ES-I3 (cell line): ENCODE measurements around the gene ATG7.
"Not testable (repeated sequence)": the region's sequence is repeated elsewhere in the genome, so short reads cannot be mapped to it uniquely, and the experiment has no call there.

Experiments used
- H3K36me3 ChIP-seq: 2 replicates; pipeline ENCODE4 v1.6.1; 2013; ENCODE audit warnings: mild to moderate bottlenecking, low read length, control low read depth, moderate library complexity; ENCODE audit not compliant: insufficient read depth
- H3K4me1 ChIP-seq: 2 replicates; pipeline ENCODE4 v1.6.1; 2013; ENCODE audit warnings: mild to moderate bottlenecking, control low read depth, low read length; ENCODE audit not compliant: insufficient read depth
- H3K9ac ChIP-seq: 2 replicates; pipeline ENCODE4 v1.6.1; 2013; ENCODE audit warnings: low read depth, mild to moderate bottlenecking, low read length, moderate library complexity
- H3K9me3 ChIP-seq: 2 replicates; pipeline ENCODE4 v1.6.1; 2013; ENCODE audit warnings: mild to moderate bottlenecking, low read length, moderate library complexity; ENCODE audit not compliant: control insufficient read depth, insufficient read depth

ATG7 gene

DNA sequence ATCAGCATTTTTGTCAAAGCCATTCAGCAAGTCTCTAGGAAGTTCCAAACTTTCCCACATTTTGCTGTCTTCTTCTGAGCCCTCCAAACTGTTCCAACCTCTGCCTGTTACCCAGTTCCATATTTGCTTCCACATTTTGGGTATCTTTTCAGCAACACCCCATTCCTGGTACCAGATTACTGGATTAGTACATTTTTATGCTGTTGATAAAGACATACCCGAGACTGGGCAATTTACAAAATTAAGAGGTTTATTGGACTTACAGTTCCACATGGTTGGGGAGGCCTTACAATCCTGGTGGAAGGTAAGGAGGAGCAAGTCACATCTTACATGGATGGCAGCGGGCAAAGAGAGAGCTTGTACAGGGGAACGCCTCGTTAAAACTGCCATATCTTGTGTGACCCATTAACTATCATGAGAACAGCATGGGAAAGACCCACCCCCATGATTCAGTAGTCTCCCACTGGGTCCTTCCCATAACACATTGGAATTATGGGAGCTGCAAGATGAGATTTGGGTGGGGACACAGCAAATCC lies 136.2 kb downstream of the ATG7 start:
- H3K9ac ChIP-seq, H3K4me1 ChIP-seq, H3K36me3 ChIP-seq: not testable (repeated sequence)
- H3K9me3 ChIP-seq = peaks cover 14% of the 10 kb centered on the region

DNA sequence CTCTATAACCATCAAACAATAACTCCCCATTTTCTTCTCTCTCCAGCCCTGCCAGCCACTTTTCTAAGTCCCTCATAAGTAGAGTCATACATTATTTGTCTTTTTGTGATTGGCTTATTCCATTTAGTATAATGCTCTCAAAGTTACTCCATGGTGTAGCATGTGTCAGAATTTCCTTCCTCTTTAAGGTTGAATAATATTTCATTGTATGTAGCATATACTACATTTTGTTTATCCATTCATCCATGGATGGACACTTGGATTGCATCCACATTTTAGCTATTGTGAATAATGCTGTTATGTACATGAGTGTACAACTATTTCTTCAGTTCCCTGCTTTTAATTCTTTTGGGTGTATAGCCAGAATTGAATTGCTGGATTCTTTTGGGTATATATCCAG lies 138.4 kb downstream of the ATG7 start:
- H3K4me1 ChIP-seq = no peaks in the 10 kb centered on the region
- H3K36me3 ChIP-seq = no peaks in the 10 kb centered on the region
- H3K9ac ChIP-seq = no peak overlapping the region
- H3K9me3 ChIP-seq = peaks cover 9% of the 10 kb centered on the region

DNA sequence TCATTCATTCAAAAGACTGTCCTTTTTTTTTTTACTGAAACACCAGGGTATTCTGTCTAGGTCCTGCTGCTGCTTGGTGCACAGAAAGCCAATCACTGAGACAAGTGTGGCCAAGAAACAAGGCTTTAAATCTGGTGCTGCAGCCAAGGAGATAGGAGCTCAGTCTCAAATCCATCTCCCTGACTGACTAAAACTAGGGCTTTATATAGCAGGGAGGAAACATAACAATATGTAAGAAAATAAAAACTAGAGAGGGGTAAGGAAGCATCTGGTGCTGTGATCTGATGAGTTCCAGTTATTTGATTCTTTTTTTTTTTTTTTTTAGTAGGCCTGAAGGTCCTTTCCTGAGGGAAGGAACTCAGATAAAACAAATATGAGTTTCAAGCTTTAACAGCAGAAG lies 139.8 kb downstream of the ATG7 start:
- Histone ChIP-seq H3K9me3 (peaks cover 6% of the 10 kb centered on the region), H3K9ac (no peak overlapping the region), H3K4me1 (no peaks in the 10 kb centered on the region), H3K36me3 (no peaks in the 10 kb centered on the region)

DNA sequence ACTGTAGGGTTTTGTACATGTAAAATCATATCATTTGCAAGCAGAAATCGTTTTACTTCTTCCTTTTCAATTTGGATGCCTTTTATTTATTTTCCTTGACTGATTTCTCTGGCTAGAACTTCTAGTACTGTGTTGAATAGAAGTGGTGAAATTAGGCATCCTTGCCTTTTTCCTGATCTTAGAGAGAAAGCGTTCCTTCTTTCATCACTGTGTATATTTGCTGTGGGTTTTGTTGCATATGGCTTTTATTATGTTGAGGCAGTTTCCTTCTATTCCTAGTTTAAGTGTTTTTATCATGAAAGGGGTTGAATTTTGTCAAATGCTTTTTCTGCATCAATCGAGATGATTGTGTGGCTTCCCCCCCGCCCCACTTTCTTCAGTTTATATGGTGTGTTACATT lies 140.9 kb downstream of the ATG7 start:
- Histone ChIP-seq H3K9ac (no peak overlapping the region), H3K36me3 (no peaks in the 10 kb centered on the region), H3K4me1 (no peaks in the 10 kb centered on the region), H3K9me3 (peaks cover 6% of the 10 kb centered on the region)

DNA sequence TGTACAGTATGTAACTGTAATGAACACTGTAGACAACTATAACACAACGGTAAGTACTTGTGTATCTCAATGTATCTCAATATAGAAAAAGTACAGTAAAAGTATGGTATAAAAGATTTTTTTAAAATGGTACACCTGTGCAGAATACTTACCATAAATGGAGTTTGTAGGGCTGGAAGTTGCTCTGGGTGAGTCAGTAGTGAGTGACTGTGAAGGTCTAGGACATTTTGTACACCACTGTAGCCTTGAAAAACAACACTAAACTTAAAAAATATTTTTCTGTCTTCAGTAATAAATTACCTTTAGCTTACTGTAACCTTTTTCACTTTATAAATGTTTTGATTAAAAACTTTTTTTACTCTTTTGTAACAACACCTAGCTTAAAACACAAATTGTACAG lies 142.9 kb downstream of the ATG7 start:
- Histone ChIP-seq H3K9ac (no peak overlapping the region), H3K9me3 (no peaks in the 10 kb centered on the region), H3K36me3 (no peaks in the 10 kb centered on the region), H3K4me1 (no peaks in the 10 kb centered on the region)

DNA sequence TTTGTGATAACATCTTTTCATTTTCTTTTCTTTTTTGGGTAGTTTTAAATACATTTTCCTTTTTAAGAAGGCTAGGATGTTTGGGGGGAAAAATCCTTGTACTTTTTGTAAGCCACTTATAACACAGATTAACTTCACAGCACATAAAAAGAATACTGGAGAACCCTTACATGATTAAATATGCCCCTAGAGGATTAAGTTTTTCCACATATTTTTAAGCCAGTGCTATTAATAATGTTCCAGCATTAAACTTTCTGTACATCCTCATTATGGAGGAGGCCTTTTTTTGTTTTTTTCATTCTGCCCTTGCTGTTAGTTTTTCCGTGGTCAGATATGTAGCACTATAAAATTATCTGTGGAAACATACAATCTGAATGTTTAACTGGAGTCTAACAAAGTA lies 147.9 kb downstream of the ATG7 start:
- Histone ChIP-seq H3K4me1 (no peaks in the 10 kb centered on the region), H3K9ac (no peak overlapping the region), H3K9me3 (no peaks in the 10 kb centered on the region), H3K36me3 (no peaks in the 10 kb centered on the region)

DNA sequence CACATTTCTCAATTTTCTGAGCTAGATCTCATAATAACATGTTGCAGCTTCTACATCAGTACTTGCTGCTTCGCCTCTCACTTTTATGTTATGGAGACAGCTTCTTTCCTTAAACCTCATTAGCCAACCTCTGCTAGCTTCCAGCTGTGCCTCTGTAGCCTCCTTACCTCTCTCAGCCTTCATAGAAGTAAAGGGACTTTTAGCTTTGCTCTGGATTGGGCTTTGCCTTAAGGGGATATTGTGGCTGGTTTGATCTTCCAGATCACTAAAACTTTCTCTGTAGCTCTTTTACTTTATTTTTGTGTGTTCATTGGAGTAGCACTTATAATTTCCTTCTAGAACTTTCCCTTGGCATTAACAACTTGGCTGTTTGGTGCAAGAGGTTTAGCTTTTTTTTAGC lies 150.1 kb downstream of the ATG7 start:
- Histone ChIP-seq H3K9ac (no peak overlapping the region), H3K36me3 (no peaks in the 10 kb centered on the region), H3K4me1 (no peaks in the 10 kb centered on the region), H3K9me3 (no peaks in the 10 kb centered on the region)

DNA sequence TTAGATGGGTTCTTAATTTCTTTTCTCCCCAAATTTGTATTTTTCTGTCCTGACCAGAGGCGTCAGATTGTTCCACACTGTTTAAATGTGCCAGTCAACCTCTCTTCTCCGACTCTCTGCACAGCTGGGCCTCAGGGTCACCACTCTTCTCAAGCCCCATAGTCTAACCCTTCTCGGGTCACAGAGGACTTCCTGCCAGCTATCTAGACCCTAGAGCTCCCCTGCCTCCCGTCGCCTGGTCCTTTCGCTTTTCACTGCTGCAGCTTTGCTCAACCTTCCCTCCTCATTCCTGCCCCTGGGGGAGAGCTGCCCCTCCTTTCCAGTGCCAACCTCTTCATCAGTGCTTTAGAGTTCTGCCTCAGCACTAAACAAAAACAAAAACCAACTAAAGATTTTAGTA lies 151.7 kb downstream of the ATG7 start:
- Histone ChIP-seq H3K9me3 (no peaks in the 10 kb centered on the region), H3K36me3 (no peaks in the 10 kb centered on the region), H3K4me1 (no peaks in the 10 kb centered on the region), H3K9ac (no peak overlapping the region)

DNA sequence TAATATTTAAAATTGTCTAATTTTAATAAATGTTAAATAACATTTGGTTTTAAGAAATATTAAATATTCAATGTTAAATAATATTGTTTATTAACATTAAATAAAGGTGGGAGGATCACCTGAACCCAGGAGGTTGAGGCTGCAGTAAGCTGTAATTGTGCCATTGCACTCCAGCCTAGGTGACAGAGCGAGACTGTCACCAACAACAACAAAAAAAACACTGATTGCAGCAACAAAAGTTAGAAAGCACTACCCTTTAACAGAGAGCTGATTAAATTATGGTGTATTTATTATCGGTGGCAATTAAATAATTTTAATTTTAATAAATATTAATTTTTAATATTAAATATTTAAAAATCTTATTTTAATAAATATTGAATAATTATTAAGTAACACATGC lies 152.1 kb downstream of the ATG7 start:
- Histone ChIP-seq H3K4me1 (no peaks in the 10 kb centered on the region), H3K9ac (no peak overlapping the region), H3K9me3 (no peaks in the 10 kb centered on the region), H3K36me3 (no peaks in the 10 kb centered on the region)

DNA sequence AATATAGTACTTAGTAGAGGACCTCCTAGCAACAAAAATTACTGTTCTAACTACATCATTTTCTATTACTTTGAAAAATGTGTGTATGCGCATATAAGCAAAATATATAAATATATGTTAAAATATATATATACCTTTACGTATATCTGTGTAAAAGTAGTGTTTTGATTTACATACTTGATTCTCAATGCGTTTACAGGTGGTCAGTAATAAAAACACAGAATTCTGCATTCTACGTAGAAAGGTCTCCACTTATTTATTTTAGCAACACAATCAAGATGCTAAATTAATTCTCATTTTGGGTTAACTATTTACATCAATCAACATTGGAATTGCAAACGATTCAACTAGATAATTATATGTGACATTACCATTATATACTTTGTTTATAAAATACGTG lies 158.0 kb downstream of the ATG7 start:
- H3K9me3 ChIP-seq = no peaks in the 10 kb centered on the region
- H3K4me1 ChIP-seq = no peaks in the 10 kb centered on the region
- H3K36me3 ChIP-seq = no peaks in the 10 kb centered on the region
- H3K9ac ChIP-seq = no peak overlapping the region

DNA sequence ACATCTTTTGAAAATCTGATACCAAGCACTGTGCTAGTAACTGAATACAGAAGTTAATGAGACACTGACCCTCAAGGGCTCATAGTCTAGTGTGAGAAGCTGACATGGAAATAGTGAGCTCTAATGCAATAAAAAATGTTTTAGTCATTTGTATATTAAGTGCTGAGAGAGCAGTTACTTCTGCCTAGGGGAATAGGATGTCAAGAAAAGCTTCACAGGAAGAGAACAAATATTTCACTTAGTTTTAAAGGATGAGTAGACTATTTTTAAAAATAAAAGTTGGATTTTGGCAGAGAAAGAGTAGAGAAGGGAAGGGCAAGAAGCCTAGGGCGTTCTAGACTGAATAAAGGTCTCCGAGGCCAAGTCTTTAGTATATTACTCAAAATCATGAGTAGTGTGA lies 158.4 kb downstream of the ATG7 start:
- Histone ChIP-seq H3K4me1 (no peaks in the 10 kb centered on the region), H3K9ac (no peak overlapping the region), H3K9me3 (no peaks in the 10 kb centered on the region), H3K36me3 (no peaks in the 10 kb centered on the region)

DNA sequence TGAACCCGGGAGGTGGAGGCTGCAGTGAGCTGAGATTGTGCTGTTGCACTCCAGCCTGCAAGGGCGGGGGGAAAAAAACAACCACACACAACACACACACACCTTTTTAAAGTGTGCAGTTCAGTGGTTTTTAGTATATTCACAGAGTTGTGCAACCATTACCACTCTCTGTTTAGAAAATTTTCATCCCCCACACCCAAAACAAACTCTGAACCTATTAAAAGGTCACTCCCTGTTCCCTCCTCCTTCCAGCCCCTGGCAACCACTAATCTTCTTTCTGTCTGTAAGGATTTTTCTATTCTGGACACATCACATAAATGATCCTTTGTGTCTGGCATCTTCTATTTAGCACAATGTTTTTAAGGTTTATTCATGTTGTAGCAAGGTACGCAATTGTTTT lies 159.1 kb downstream of the ATG7 start:
- H3K9ac ChIP-seq = no peak overlapping the region

DNA sequence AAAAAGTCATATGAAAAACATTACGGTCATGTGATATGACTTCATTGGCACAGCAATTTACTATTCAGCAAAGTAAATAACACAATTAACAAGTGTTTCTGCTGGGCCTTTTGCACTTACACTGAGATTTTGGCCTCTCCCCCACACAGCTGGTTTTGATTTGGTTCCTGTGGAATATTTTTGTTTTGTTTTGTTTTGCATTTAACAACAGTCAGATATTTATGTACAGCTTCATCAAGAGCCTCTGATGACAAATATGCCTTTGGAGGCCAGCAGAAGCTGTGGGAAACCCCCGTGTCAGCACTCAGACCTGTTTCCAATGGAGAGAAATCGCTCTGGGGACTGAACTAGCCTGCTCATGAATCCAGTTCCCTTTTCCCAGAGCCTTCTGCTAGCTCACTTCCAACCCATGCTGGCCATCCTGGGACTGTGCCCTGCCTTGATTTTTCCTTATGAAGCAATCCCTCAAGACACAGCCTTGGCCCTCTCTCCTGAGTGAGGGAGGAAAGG lies 161.9 kb downstream of the ATG7 start:
- H3K9ac ChIP-seq = no peak overlapping the region
- no peaks in the 10 kb centered on the region for H3K36me3 ChIP-seq
- no peaks in the 10 kb centered on the region for H3K4me1 ChIP-seq
- H3K9me3 ChIP-seq = no peaks in the 10 kb centered on the region

More for the DNA sequence above, 159.1 kb downstream of the ATG7 start:
- Histone ChIP-seq H3K4me1 (no peaks in the 10 kb centered on the region), H3K36me3 (no peaks in the 10 kb centered on the region), H3K9me3 (no peaks in the 10 kb centered on the region)

DNA sequence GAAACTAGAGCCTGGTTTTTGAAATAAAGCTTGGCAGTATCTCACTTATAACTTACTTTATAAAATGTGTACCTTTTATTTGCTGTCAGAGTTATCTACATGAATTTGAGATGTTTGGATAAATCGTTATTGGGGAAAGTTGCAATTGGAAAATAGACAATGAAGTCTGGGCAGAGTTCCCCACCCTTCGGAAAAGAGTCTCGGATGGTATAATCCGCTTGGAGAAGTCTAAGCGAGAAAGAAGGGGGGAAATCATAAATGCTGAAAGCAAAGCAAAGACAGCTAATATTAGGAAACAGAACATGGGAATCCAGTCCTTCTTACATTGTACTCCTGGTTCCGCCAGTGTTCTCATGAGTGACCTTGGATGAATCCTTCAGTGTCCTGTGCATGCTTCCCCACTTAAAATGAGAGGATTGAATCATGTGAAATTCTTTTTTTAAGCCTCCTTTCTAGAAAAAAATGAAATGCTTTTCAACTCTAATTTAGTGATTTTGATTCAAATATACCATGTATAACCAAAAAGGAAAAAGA lies 162.4 kb downstream of the ATG7 start:
- H3K36me3 ChIP-seq = no peaks in the 10 kb centered on the region
- no peak overlapping the region for H3K9ac ChIP-seq

DNA sequence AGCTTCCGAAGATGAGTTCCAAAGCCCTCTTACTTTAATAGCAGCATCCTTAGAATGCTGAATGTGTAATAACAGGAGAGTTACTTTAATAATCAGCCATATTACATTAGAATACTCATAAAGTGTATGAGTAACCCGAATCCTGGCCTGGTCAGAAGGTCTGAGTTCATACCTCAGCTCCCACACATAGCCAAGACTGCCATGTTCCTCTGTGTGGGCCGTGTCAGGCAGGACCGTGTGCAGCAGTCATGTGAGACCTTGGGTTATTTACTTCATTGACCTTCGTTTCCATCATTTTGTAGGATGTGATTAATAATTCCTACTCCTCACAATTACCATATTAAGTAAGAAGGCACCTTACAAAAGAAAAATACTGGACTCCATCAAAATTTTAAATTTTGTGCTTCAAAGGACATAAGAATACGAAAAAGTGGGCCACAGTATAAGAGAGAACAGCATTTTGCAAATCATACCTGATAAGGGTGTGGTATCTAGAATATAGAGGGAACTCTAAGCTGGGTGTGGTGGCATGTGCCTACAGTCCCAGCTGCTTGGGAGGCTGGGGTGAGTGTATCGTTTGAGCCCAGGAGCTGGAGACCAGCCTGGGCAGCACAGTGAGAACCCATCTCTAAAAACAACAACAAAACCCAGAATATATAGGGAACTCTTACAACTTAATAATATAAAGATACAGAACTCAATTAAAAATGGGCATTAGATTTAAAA lies 163.4 kb downstream of the ATG7 start:
- Histone ChIP-seq H3K4me1 (no peaks in the 10 kb centered on the region), H3K9me3 (no peaks in the 10 kb centered on the region), H3K36me3 (no peaks in the 10 kb centered on the region; the same call in 1 of the 2 replicates), H3K9ac (no peak overlapping the region)

More for the DNA sequence above, 162.4 kb downstream of the ATG7 start:
- Histone ChIP-seq H3K9me3 (no peaks in the 10 kb centered on the region), H3K4me1 (no peaks in the 10 kb centered on the region)
